KMS-11 (cell line): ENCODE data around the gene RRBP1.

Experiments used
- H2AFZ ChIP-seq: fragments of 200-600 bp; sonication (generic); 2 replicates; pipeline ENCODE4 v1.6.1; 2016; ENCODE audit warnings: antibody characterized with exemption, mixed run types, low read depth
- H3K27ac ChIP-seq: fragments of 200-600 bp; sonication (generic); 2 replicates; pipeline ENCODE4 v1.6.1; 2016; ENCODE audit warnings: mild to moderate bottlenecking, mixed run types
- H3K27me3 ChIP-seq: fragments of 200-600 bp; sonication (generic); 2 replicates; pipeline ENCODE4 v1.6.1; 2017; ENCODE audit warnings: mild to moderate bottlenecking, low read depth, mixed run types, moderate library complexity; ENCODE audit not compliant: insufficient read depth
- H3K36me3 ChIP-seq: fragments of 200-600 bp; sonication (generic); 2 replicates; pipeline ENCODE4 v1.6.1; 2017; ENCODE audit warnings: mild to moderate bottlenecking, mixed run types; ENCODE audit not compliant: insufficient read depth
- H3K4me1 ChIP-seq: fragments of 200-600 bp; sonication (generic); 2 replicates; pipeline ENCODE4 v1.6.1; 2016; ENCODE audit warnings: mild to moderate bottlenecking, low read depth, mixed run types; ENCODE audit not compliant: poor library complexity, severe bottlenecking
- H3K4me2 ChIP-seq: fragments of 200-600 bp; sonication (generic); 2 replicates; pipeline ENCODE4 v1.7.0; 2016; ENCODE audit warnings: mild to moderate bottlenecking, mixed run types
- H3K4me3 ChIP-seq: fragments of 200-600 bp; sonication (generic); IDR thresholded peaks from 2 replicates; pipeline ENCODE4 v1.6.1; 2017; ENCODE audit warnings: low read depth, low read length, mixed read lengths; ENCODE audit not compliant: insufficient read depth
- H3K79me2 ChIP-seq: fragments of 200-600 bp; sonication (generic); 2 replicates; pipeline ENCODE4 v1.6.1; 2016; ENCODE audit warnings: low read depth, mixed run types; ENCODE audit not compliant: insufficient read depth
- H3K9ac ChIP-seq: fragments of 200-600 bp; sonication (generic); 2 replicates; pipeline ENCODE4 v1.6.1; 2016; ENCODE audit warnings: mild to moderate bottlenecking, mixed run types
- H4K20me1 ChIP-seq: fragments of 200-600 bp; sonication (generic); 2 replicates; pipeline ENCODE4 v1.6.1; 2016; ENCODE audit warnings: mild to moderate bottlenecking, mixed run types; ENCODE audit not compliant: insufficient read depth
- TF ChIP-seq, protein P1 (sequence below): fragments of 200-600 bp; sonication (generic); conservative IDR thresholded peaks from 2 replicates; pipeline ENCODE4 v1.6.1; 2017; ENCODE audit warnings: low read depth, mild to moderate bottlenecking, antibody characterized with exemption, low read length, moderate library complexity, mixed read lengths

Gene RRBP1

DNA sequence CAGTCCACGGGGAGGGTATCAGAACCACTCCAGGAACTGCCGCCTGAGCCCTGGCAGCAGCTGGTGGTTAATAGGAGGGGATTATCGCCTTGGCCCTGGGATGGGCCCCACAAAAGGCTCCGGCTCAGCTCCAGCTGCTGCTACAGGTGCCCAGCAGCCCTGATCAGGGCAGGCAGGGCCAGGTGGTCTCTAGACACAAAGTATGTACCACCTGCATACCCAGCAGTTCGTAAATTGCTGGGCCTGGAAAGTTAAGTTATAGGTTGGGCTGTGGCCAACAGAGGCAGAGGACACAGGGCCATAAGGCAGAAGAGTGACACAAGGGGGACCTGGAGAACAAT, 35.1 kb downstream of the RRBP1 start:
- H3K9ac ChIP-seq = peak overlapping the region; percentile 49; the same call in 1 of the 2 replicates
- H3K4me3 ChIP-seq = no peak overlapping the region
- H3K27ac ChIP-seq = peak overlapping the region; percentile 87
- H3K79me2 ChIP-seq = peaks cover 13% of the 10 kb centered on the region; the same call in 1 of the 2 replicates
- no peaks in the 10 kb centered on the region for H3K36me3 ChIP-seq
- TF ChIP-seq, protein P1, sequence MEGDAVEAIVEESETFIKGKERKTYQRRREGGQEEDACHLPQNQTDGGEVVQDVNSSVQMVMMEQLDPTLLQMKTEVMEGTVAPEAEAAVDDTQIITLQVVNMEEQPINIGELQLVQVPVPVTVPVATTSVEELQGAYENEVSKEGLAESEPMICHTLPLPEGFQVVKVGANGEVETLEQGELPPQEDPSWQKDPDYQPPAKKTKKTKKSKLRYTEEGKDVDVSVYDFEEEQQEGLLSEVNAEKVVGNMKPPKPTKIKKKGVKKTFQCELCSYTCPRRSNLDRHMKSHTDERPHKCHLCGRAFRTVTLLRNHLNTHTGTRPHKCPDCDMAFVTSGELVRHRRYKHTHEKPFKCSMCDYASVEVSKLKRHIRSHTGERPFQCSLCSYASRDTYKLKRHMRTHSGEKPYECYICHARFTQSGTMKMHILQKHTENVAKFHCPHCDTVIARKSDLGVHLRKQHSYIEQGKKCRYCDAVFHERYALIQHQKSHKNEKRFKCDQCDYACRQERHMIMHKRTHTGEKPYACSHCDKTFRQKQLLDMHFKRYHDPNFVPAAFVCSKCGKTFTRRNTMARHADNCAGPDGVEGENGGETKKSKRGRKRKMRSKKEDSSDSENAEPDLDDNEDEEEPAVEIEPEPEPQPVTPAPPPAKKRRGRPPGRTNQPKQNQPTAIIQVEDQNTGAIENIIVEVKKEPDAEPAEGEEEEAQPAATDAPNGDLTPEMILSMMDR = no peak
- no peak overlapping the region for H2AFZ ChIP-seq
- H3K27me3 ChIP-seq = no peaks in the 10 kb centered on the region
- peaks cover 66% of the 10 kb centered on the region for H3K4me1 ChIP-seq
- H4K20me1 ChIP-seq = no peaks in the 10 kb centered on the region
- peak overlapping the region; percentile 77 for H3K4me2 ChIP-seq

DNA sequence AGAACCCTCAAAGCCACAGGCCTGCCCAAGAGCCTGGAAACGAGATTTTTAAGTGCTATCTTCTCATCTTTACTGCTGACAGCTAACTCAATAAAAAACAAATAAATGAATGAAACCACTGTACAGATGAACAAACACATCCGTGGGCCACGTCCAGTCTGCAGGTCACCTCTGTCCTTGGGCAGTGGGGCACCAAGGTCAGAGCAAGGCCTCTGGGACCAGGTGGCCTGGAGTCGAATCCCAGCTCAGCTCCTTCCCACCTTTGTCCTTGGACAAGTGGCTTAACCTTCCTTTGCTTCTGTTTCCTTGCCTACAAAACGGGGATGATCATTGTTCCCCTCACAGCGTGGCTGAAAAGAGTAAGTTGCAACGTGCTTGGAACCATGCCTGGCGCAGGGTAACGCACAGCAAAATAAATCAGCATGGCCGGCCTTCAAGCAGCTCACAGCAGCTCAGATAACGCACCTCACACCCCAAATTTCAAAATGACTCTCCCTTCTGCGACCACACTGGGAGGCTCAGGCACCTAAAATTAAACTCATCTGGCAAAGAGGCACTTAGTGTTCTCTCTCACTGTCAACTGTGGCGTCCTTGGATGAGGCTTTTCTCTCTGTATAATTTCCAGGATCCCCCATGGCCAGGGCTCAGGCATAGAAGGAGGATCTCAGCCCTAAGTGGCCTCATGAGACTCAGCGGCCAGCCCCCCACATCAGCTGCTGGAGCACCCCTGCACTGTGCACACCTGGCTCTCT, 35.7 kb downstream of the RRBP1 start:
- Histone ChIP-seq H4K20me1 (no peaks in the 10 kb centered on the region), H3K79me2 (peaks cover 13% of the 10 kb centered on the region; the same call in 1 of the 2 replicates), H3K9ac (peak overlapping the region; percentile 49; the same call in 1 of the 2 replicates), H3K36me3 (no peaks in the 10 kb centered on the region), H3K27me3 (no peaks in the 10 kb centered on the region), H3K4me3 (no peak overlapping the region), H3K4me1 (peaks cover 61% of the 10 kb centered on the region), H3K4me2 (peak overlapping the region; percentile 77), H2AFZ (no peak overlapping the region; the same call in 1 of the 2 replicates), H3K27ac (peak overlapping the region; percentile 87)
- TF ChIP-seq, protein P1 = no peak

GRCh38 chr20:17645546-17646208, 36.4 kb downstream of the RRBP1 start:
- TF ChIP-seq, protein P1 = no peak
- Histone ChIP-seq H3K79me2 (peaks cover 13% of the 10 kb centered on the region; the same call in 1 of the 2 replicates), H3K9ac (peak overlapping the region; percentile 49; the same call in 1 of the 2 replicates), H3K4me3 (no peak overlapping the region), H4K20me1 (no peaks in the 10 kb centered on the region), H3K4me1 (peaks cover 54% of the 10 kb centered on the region), H3K27ac (peak overlapping the region; percentile 87), H3K27me3 (no peaks in the 10 kb centered on the region), H3K36me3 (no peaks in the 10 kb centered on the region), H3K4me2 (peak overlapping the region; percentile 77; the same call in 1 of the 2 replicates), H2AFZ (no peak overlapping the region)

DNA sequence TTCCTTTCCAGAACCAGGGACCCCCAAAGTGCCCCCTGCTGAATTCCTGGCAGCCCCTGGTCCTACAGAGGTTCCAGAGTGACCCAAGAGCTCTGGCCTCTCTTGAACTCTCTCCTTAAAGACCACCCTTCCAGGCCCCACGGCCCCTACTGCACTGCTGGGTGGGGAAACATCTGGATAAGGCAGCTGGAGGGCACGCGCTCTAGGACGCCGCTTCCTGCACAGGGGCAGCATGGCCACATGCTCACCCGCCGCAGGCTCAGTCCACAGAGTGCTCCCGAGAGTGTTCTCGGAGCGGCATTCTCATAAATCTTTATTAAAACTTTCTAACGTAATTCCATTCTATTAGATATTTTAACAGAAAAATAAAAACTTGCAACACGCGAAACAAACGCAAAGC, 37.0 kb downstream of the RRBP1 start:
- H3K4me2 ChIP-seq = no peak overlapping the region

More for the DNA sequence above, 37.0 kb downstream of the RRBP1 start:
- Histone ChIP-seq H3K27me3 (no peaks in the 10 kb centered on the region), H2AFZ (no peak overlapping the region), H3K4me3 (no peak overlapping the region), H4K20me1 (no peaks in the 10 kb centered on the region), H3K9ac (no peak overlapping the region), H3K36me3 (no peaks in the 10 kb centered on the region), H3K27ac (no peak overlapping the region), H3K4me1 (peaks cover 47% of the 10 kb centered on the region), H3K79me2 (peaks cover 13% of the 10 kb centered on the region; the same call in 1 of the 2 replicates)
- TF ChIP-seq, protein P1 = no peak
